Liver (tissue), 3 donors: ENCODE results near the gene DCPS.

Experiments
- GABPA ChIP-seq, 2 donors: IDR thresholded peaks in 1 of 2; conservative IDR thresholded peaks in 1 of 2; 2 replicates each; pipeline ENCODE4 v1.6.1; 2016; ENCODE audit warnings: antibody characterized with exemption in 2 of 2, mild to moderate bottlenecking in 1 of 2, moderate library complexity in 1 of 2
- JUND ChIP-seq, 2 donors: IDR thresholded peaks; 2 replicates each; pipeline ENCODE4 v1.6.1; 2016; ENCODE audit warnings: antibody characterized with exemption in 2 of 2
- RAD21 ChIP-seq, 2 donors: IDR thresholded peaks; 2 replicates each; pipeline ENCODE4 v1.6.1; 2016; ENCODE audit warnings: antibody characterized with exemption in 2 of 2, mild to moderate bottlenecking in 2 of 2
- RXRA ChIP-seq, 2 donors: IDR thresholded peaks; 2 replicates each; pipeline ENCODE4 v1.6.1; 2017 to 2018; ENCODE audit warnings: antibody characterized with exemption in 2 of 2, mild to moderate bottlenecking in 1 of 2
- TAF1 ChIP-seq: conservative IDR thresholded peaks from 2 replicates; pipeline ENCODE4 v1.6.1; 2016; ENCODE audit warnings: antibody characterized with exemption, mild to moderate bottlenecking
- TF ChIP-seq, protein P1 (sequence below): fragments of 150-350 bp; IDR thresholded peaks from 2 replicates; pipeline ENCODE4 v1.5.1; 2017; ENCODE audit warnings: improper control_type of control experiment, low read depth, low read length; ENCODE audit not compliant: missing input control
- TF ChIP-seq, protein P2 (sequence below): IDR thresholded peaks from 2 replicates; pipeline ENCODE4 v1.6.1; 2016; ENCODE audit warnings: antibody characterized with exemption, mild to moderate bottlenecking
- TF ChIP-seq, protein P3 (sequence below): IDR thresholded peaks from 2 replicates; pipeline ENCODE4 v1.6.1; 2016; ENCODE audit warnings: antibody characterized with exemption
- TF ChIP-seq, protein P4 (sequence below): IDR thresholded peaks from 2 replicates; pipeline ENCODE4 v1.6.1; 2016; ENCODE audit warnings: antibody characterized with exemption
- donor health status: healthy.
- donor health status: healthy.

DNA sequence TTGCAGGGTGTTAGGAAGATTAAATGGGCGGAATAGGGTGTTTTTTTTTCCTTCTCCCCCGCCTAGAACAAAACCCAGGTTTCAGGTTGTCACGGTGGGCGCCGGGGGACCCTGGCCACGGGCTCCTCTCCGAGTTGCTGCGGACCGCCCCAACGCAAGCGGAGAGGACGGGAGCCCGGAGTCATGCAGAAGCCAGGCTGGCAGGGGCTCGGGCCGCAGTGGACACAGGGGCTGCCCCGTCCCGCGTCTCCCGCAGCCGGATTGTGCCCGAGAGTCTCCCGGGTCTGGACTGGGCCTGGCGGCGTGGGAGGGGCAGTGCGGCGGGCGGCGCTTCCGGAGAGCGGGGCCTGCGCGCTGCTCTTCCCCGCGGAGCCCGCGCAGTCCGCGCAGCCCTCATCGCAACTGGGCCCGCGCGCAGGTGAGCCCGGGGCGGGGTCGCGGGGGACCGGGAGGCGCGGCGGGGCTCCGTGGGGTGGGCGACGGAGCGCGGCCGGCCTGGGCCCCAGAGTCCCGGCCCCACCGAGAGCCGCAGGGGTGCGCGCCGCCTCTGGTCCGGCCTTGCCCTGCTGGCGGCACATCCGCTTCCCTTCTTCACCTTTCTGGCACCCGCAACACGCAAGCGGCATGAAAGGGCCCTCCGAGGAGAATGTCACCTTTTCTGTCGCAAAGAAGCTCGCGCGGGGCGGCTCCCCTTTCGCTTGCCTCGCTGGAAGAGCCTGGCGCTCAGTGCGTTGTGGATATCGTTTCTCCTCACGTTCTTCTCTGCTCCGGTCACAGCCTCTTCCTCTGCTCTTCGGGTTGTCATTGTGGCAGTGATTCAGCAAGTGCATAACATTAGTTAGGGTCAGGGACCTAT, 20.9 kb upstream of the DCPS start, which contains the start of gene TIRAP:
- TF ChIP-seq, protein P1, sequence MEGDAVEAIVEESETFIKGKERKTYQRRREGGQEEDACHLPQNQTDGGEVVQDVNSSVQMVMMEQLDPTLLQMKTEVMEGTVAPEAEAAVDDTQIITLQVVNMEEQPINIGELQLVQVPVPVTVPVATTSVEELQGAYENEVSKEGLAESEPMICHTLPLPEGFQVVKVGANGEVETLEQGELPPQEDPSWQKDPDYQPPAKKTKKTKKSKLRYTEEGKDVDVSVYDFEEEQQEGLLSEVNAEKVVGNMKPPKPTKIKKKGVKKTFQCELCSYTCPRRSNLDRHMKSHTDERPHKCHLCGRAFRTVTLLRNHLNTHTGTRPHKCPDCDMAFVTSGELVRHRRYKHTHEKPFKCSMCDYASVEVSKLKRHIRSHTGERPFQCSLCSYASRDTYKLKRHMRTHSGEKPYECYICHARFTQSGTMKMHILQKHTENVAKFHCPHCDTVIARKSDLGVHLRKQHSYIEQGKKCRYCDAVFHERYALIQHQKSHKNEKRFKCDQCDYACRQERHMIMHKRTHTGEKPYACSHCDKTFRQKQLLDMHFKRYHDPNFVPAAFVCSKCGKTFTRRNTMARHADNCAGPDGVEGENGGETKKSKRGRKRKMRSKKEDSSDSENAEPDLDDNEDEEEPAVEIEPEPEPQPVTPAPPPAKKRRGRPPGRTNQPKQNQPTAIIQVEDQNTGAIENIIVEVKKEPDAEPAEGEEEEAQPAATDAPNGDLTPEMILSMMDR, result no peak
- TF ChIP-seq, protein P2, sequence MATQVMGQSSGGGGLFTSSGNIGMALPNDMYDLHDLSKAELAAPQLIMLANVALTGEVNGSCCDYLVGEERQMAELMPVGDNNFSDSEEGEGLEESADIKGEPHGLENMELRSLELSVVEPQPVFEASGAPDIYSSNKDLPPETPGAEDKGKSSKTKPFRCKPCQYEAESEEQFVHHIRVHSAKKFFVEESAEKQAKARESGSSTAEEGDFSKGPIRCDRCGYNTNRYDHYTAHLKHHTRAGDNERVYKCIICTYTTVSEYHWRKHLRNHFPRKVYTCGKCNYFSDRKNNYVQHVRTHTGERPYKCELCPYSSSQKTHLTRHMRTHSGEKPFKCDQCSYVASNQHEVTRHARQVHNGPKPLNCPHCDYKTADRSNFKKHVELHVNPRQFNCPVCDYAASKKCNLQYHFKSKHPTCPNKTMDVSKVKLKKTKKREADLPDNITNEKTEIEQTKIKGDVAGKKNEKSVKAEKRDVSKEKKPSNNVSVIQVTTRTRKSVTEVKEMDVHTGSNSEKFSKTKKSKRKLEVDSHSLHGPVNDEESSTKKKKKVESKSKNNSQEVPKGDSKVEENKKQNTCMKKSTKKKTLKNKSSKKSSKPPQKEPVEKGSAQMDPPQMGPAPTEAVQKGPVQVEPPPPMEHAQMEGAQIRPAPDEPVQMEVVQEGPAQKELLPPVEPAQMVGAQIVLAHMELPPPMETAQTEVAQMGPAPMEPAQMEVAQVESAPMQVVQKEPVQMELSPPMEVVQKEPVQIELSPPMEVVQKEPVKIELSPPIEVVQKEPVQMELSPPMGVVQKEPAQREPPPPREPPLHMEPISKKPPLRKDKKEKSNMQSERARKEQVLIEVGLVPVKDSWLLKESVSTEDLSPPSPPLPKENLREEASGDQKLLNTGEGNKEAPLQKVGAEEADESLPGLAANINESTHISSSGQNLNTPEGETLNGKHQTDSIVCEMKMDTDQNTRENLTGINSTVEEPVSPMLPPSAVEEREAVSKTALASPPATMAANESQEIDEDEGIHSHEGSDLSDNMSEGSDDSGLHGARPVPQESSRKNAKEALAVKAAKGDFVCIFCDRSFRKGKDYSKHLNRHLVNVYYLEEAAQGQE, result peak; percentile 72
- peak; percentile 81 for TF ChIP-seq TAF1
- TF ChIP-seq, protein P3, sequence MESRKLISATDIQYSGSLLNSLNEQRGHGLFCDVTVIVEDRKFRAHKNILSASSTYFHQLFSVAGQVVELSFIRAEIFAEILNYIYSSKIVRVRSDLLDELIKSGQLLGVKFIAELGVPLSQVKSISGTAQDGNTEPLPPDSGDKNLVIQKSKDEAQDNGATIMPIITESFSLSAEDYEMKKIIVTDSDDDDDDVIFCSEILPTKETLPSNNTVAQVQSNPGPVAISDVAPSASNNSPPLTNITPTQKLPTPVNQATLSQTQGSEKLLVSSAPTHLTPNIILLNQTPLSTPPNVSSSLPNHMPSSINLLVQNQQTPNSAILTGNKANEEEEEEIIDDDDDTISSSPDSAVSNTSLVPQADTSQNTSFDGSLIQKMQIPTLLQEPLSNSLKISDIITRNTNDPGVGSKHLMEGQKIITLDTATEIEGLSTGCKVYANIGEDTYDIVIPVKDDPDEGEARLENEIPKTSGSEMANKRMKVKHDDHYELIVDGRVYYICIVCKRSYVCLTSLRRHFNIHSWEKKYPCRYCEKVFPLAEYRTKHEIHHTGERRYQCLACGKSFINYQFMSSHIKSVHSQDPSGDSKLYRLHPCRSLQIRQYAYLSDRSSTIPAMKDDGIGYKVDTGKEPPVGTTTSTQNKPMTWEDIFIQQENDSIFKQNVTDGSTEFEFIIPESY, result no peak
- no peak for TF ChIP-seq JUND (IDR thresholded peaks at IDR 0.05)
- peak in 1 of 2 donors; percentile 14 for TF ChIP-seq RAD21 (IDR thresholded peaks at IDR 0.05)
- TF ChIP-seq RXRA (IDR thresholded peaks at IDR 0.05), result peak in 1 of 2 donors; percentile 81
- TF ChIP-seq GABPA (IDR thresholded peaks at IDR 0.05 in 1 of 2, conservative IDR thresholded peaks at IDR 0.05 in 1 of 2), result no peak
- TF ChIP-seq, protein P4, sequence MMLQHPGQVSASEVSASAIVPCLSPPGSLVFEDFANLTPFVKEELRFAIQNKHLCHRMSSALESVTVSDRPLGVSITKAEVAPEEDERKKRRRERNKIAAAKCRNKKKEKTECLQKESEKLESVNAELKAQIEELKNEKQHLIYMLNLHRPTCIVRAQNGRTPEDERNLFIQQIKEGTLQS, result no peak
